Activated gamma-delta T cell treated with Interleukin-2 at 50 U/mL for 16 hours (primary cell): ENCODE data around the gene HBQ1.
"Not testable (repeated sequence)": the region's sequence is repeated elsewhere in the genome, so short reads cannot be mapped to it uniquely, and the experiment has no call there.

ENCODE experiments used
- DNase-seq: peaks from one replicate; pipeline ENCODE4 v3.0.0-alpha.2; 2020

HBQ1 gene

DNA sequence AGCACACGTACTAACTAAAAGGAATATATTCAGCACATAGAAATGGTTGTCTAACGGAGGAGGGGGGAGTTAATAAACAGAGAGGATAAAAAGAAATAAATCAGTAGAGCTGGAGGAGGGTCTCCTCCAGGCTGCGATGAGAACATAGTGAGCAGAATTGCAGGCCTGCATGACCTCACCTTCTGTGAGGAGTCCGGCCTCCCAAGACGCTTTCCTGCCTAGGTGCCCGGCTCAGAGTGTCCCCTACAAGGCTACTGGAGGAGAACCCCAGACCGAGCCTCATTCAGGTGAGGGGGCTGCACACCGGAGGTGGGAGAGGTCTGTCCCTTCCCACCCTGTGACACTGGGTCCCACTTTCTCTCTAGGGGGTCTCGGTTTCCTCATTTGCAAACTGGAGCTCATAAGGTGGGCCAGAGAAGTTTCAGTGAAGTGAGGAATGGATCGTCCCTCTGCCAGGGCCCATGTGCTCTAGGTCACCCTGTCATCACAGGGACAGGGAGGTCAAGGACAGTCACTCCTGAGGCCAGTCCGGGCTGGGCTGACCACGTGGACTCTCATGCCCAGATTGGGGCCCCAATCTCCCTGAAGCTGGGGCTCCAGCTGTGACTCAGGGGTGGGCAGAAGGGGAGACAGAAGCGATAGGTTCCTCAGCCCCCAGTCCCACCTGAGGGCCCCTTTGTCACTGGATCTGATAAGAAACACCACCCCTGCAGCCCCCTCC lies 17.8 kb upstream of the HBQ1 start:
- DNase-seq, result no peak

- not testable (repeated sequence) for DNase-seq
Observed at GRCh38 chr16:163139-163538, 17.1 kb upstream of the HBQ1 start.

DNA sequence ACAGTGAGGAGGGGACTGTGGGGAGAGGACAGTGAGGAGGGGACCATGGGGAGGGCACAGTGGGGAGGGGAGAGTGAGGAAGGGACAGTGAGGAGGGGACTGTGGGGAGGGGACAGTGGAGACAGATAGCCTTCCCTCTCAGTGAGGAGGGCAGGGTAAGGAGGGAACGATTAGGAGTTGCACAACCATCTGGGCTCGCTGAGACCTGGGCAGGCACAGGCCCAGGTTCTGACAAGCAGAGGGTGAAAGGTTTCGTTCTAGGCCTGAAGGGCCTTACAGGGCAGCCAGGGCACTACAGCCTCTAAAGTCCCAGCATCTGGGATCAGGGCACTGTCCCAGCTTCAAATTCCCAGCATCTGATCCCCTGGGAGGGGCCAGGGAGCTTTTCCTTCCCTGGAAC lies 16.6 kb upstream of the HBQ1 start:
- DNase-seq, result not testable (repeated sequence)

- DNase-seq, result not testable (repeated sequence)
Observed at GRCh38 chr16:164134-164823, 16.0 kb upstream of the HBQ1 start.

GRCh38 chr16:164827-165538 lies 15.3 kb upstream of the HBQ1 start:
- no peak for DNase-seq

GRCh38 chr16:165539-166374 lies 14.5 kb upstream of the HBQ1 start, which contains the start of gene HBM:
Gene HBM, plus strand, starts transcription at chr16:165978. Its CDS starts 20 bp downstream, at chr16:165998.
- no peak for DNase-seq

- DNase-seq, result no peak
Observed at GRCh38 chr16:166375-167121, 13.7 kb upstream of the HBQ1 start.

DNA sequence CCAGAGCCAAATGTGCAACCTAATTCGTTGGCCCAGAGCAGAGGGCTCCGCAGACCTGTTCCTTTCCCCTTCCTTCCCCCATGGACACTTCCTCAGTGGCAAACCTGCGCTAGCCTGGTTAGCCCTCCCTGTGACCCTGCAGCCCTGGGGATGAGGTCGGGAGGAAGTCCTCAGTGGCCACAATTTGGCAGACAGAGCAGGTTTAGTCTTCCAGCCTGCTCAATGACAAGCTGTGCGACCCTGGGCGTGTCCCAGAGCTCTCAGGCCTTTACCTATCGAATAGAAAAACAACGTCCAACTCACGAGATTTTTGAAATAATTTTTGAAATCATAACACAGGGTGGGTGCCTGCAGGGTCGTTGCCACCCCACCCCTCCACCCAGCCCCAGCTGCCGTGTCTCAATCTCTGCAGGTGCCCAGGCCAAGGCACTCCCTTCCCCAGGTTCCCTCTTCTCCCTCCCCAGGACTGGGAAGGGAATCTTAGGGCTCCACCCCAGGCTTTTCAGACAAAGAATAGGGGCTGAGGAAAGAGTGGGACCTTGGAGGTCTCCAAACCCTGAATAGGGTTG lies 13.1 kb upstream of the HBQ1 start:
- no peak for DNase-seq

GRCh38 chr16:168424-168823 lies 11.8 kb upstream of the HBQ1 start:
- no peak for DNase-seq

DNA sequence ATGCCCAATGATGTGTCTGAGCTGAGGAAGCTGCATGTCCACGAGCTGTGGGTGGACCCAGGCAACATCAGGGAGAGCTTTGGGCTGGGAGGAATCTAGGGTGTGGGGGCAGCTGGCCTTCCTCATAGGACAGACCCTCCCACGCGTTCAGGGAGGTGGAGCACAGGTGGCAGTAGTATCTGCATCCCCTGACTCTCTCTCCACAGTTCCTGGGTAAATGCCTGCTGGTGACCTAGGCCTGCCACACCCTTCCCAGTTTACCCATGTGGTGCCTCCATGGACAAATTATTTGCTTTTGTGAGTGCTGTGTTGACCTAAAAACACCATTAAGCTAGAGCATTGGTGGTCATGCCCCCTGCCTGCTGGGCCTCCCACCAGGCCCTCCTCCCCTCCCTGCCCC lies 11.2 kb upstream of the HBQ1 start:
- no peak for DNase-seq

GRCh38 chr16:170088-170507 lies 10.2 kb upstream of the HBQ1 start:
- DNase-seq, result not testable (repeated sequence)

- no peak for DNase-seq
Observed at GRCh38 chr16:170788-171187, 9.5 kb upstream of the HBQ1 start.

DNA sequence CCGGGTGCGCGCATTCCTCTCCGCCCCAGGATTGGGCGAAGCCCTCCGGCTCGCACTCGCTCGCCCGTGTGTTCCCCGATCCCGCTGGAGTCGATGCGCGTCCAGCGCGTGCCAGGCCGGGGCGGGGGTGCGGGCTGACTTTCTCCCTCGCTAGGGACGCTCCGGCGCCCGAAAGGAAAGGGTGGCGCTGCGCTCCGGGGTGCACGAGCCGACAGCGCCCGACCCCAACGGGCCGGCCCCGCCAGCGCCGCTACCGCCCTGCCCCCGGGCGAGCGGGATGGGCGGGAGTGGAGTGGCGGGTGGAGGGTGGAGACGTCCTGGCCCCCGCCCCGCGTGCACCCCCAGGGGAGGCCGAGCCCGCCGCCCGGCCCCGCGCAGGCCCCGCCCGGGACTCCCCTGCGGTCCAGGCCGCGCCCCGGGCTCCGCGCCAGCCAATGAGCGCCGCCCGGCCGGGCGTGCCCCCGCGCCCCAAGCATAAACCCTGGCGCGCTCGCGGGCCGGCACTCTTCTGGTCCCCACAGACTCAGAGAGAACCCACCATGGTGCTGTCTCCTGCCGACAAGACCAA lies 7.8 kb upstream of the HBQ1 start, which contains the start of gene HBA2:
Gene HBA2 (plus strand): TSS at position 503 of the 568 bp plus-strand sequence. CDS start 37 bp downstream, at position 540.
- DNase-seq, result not testable (repeated sequence)

DNA sequence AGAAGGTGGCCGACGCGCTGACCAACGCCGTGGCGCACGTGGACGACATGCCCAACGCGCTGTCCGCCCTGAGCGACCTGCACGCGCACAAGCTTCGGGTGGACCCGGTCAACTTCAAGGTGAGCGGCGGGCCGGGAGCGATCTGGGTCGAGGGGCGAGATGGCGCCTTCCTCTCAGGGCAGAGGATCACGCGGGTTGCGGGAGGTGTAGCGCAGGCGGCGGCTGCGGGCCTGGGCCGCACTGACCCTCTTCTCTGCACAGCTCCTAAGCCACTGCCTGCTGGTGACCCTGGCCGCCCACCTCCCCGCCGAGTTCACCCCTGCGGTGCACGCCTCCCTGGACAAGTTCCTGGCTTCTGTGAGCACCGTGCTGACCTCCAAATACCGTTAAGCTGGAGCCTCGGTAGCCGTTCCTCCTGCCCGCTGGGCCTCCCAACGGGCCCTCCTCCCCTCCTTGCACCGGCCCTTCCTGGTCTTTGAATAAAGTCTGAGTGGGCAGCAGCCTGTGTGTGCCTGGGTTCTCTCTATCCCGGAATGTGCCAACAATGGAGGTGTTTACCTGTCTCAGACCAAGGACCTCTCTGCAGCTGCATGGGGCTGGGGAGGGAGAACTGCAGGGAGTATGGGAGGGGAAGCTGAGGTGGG lies 6.9 kb upstream of the HBQ1 start:
- DNase-seq, result not testable (repeated sequence)

- DNase-seq, result not testable (repeated sequence)
Observed at GRCh38 chr16:173928-174769, 6.1 kb upstream of the HBQ1 start.

DNA sequence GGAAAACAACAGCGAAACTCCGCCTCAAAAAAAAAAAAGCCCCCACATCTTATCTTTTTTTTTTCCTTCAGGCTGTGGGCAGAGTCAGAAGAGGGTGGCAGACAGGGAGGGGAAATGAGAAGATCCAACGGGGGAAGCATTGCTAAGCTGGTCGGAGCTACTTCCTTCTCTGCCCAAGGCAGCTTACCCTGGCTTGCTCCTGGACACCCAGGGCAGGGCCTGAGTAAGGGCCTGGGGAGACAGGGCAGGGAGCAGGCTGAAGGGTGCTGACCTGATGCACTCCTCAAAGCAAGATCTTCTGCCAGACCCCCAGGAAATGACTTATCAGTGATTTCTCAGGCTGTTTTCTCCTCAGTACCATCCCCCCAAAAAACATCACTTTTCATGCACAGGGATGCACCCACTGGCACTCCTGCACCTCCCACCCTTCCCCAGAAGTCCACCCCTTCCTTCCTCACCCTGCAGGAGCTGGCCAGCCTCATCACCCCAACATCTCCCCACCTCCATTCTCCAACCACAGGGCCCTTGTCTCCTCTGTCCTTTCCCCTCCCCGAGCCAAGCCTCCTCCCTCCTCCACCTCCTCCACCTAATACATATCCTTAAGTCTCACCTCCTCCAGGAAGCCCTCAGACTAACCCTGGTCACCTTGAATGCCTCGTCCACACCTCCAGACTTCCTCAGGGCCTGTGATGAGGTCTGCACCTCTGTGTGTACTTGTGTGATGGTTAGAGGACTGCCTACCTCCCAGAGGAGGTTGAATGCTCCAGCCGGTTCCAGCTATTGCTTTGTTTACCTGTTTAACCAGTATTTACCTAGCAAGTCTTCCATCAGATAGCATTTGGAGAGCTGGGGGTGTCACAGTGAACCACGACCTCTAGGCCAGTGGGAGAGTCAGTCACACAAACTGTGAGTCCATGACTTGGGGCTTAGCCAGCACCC lies 5.0 kb upstream of the HBQ1 start:
- no peak for DNase-seq

GRCh38 chr16:176006-176405 lies 4.3 kb upstream of the HBQ1 start:
- DNase-seq, result not testable (repeated sequence)
